OCI-LY1 (cell line): ENCODE data around the gene SMAD4.

ENCODE experiments used
- H2AFZ ChIP-seq: fragments of 200-600 bp; sonication (generic), shearing (Covaris generic); 2 replicates; pipeline ENCODE4 v1.6.0; 2014; ENCODE audit warnings: antibody characterized with exemption, mild to moderate bottlenecking, low read length
- H3F3A ChIP-seq: fragments of 200-600 bp; sonication (generic), shearing (Covaris generic); 2 replicates; pipeline ENCODE4 v1.6.0; 2014; ENCODE audit warnings: mild to moderate bottlenecking, antibody characterized with exemption, low read length, moderate library complexity; ENCODE audit not compliant: insufficient read depth
- H3K27ac ChIP-seq: fragments of 200-600 bp; sonication (generic); 2 replicates; pipeline ENCODE4 v1.5.1; 2014; ENCODE audit warnings: low read length, mixed run types, mild to moderate bottlenecking, low read depth; ENCODE audit not compliant: poor library complexity, severe bottlenecking
- H3K27me3 ChIP-seq: fragments of 200-600 bp; sonication (generic); 2 replicates; pipeline ENCODE4 v1.6.0; 2014; ENCODE audit warnings: antibody characterized with exemption, mild to moderate bottlenecking, low read length, moderate library complexity; ENCODE audit not compliant: insufficient read depth
- H3K36me3 ChIP-seq: fragments of 200-600 bp; sonication (generic); 2 replicates; pipeline ENCODE4 v1.6.1; 2014; ENCODE audit warnings: mild to moderate bottlenecking, antibody characterized with exemption, low read length, moderate library complexity, mixed read lengths; ENCODE audit not compliant: insufficient read depth
- H3K4me1 ChIP-seq: fragments of 200-600 bp; sonication (generic); 2 replicates; pipeline ENCODE4 v1.5.1; 2014; ENCODE audit warnings: mild to moderate bottlenecking, low read length, moderate library complexity; ENCODE audit not compliant: insufficient read depth, severe bottlenecking
- H3K4me2 ChIP-seq: fragments of 200-600 bp; sonication (generic), shearing (Covaris generic); 2 replicates; pipeline ENCODE4 v1.6.1; 2014; ENCODE audit warnings: low read length
- H3K4me3 ChIP-seq: fragments of 200-600 bp; sonication (generic); 2 replicates; pipeline ENCODE4 v1.5.1; 2014; ENCODE audit warnings: low read length, low read depth, mild to moderate bottlenecking, mixed read lengths; ENCODE audit not compliant: poor library complexity, severe bottlenecking
- H3K79me2 ChIP-seq: fragments of 200-600 bp; shearing (Covaris generic); 2 replicates; pipeline ENCODE4 v1.6.1; 2016; ENCODE audit warnings: mixed run types, low read length, mixed read lengths; ENCODE audit not compliant: insufficient read depth
- H3K9ac ChIP-seq: fragments of 200-600 bp; sonication (generic), shearing (Covaris generic); 2 replicates; pipeline ENCODE4 v1.6.1; 2014; ENCODE audit warnings: mild to moderate bottlenecking, low read length, mixed read lengths
- H3K9me2 ChIP-seq: fragments of 200-600 bp; sonication (generic), shearing (Covaris generic); 2 replicates; pipeline ENCODE4 v1.6.1; 2014; ENCODE audit warnings: low read depth, mild to moderate bottlenecking, low read length, mixed read lengths
- H3K9me3 ChIP-seq: fragments of 200-600 bp; shearing (Covaris generic); 2 replicates; pipeline ENCODE4 v1.6.1; 2014; ENCODE audit warnings: low read length, mixed read lengths
- H4K20me1 ChIP-seq: fragments of 200-600 bp; sonication (generic), shearing (Covaris generic); 2 replicates; pipeline ENCODE4 v1.6.0; 2016; ENCODE audit warnings: mild to moderate bottlenecking, low read length; ENCODE audit not compliant: insufficient read depth
- EZH2 ChIP-seq: fragments of 200-600 bp; sonication (generic), shearing (Covaris generic); IDR thresholded peaks from 2 replicates; pipeline ENCODE4 v1.8.0; 2017; ENCODE audit warnings: borderline replicate concordance, mixed run types, mild to moderate bottlenecking, antibody characterized with exemption, low read length, moderate library complexity, mixed read lengths
- TF ChIP-seq, protein P1 (sequence below): fragments of 200-600 bp; sonication (generic), shearing (Covaris generic); IDR thresholded peaks from 2 replicates; pipeline ENCODE4 v1.5.1; 2017; ENCODE audit warnings: mild to moderate bottlenecking, antibody characterized with exemption, low read length, moderate library complexity, mixed read lengths

The SMAD4 gene

GRCh38 chr18:51123046-51123395, 93.0 kb downstream of the SMAD4 start:
- no peaks in the 10 kb centered on the region; the same call in 1 of the 2 replicates for H3K27me3 ChIP-seq
- H3K4me2 ChIP-seq: no peak overlapping the region
- no peaks in the 10 kb centered on the region; the same call in 1 of the 2 replicates for H3K36me3 ChIP-seq
- no peaks in the 10 kb centered on the region for H3F3A ChIP-seq
- no peaks in the 10 kb centered on the region for H3K9me3 ChIP-seq
- no peak overlapping the region for H3K27ac ChIP-seq
- no peak overlapping the region for H3K4me3 ChIP-seq
- no peaks in the 10 kb centered on the region for H3K9me2 ChIP-seq
- no peaks in the 10 kb centered on the region for H4K20me1 ChIP-seq
- H3K79me2 ChIP-seq: no peaks in the 10 kb centered on the region
- no peak for TF ChIP-seq EZH2
- TF ChIP-seq, protein P1, sequence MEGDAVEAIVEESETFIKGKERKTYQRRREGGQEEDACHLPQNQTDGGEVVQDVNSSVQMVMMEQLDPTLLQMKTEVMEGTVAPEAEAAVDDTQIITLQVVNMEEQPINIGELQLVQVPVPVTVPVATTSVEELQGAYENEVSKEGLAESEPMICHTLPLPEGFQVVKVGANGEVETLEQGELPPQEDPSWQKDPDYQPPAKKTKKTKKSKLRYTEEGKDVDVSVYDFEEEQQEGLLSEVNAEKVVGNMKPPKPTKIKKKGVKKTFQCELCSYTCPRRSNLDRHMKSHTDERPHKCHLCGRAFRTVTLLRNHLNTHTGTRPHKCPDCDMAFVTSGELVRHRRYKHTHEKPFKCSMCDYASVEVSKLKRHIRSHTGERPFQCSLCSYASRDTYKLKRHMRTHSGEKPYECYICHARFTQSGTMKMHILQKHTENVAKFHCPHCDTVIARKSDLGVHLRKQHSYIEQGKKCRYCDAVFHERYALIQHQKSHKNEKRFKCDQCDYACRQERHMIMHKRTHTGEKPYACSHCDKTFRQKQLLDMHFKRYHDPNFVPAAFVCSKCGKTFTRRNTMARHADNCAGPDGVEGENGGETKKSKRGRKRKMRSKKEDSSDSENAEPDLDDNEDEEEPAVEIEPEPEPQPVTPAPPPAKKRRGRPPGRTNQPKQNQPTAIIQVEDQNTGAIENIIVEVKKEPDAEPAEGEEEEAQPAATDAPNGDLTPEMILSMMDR: no peak
- H3K4me1 ChIP-seq: no peaks in the 10 kb centered on the region
- no peak overlapping the region for H3K9ac ChIP-seq
- no peak overlapping the region for H2AFZ ChIP-seq

- Histone ChIP-seq H3K9ac (no peak overlapping the region), H3K9me3 (no peaks in the 10 kb centered on the region), H3K9me2 (no peaks in the 10 kb centered on the region), H3F3A (no peaks in the 10 kb centered on the region), H3K36me3 (no peaks in the 10 kb centered on the region; the same call in 1 of the 2 replicates), H3K4me1 (no peaks in the 10 kb centered on the region), H3K27me3 (no peaks in the 10 kb centered on the region; the same call in 1 of the 2 replicates), H2AFZ (no peak overlapping the region), H3K27ac (no peak overlapping the region), H4K20me1 (no peaks in the 10 kb centered on the region), H3K79me2 (no peaks in the 10 kb centered on the region), H3K4me3 (no peak overlapping the region), H3K4me2 (no peak overlapping the region)
- TF ChIP-seq, protein P1: no peak
- no peak for TF ChIP-seq EZH2
Measured at GRCh38 chr18:51123481-51123880, 93.5 kb downstream of the SMAD4 start.

DNA sequence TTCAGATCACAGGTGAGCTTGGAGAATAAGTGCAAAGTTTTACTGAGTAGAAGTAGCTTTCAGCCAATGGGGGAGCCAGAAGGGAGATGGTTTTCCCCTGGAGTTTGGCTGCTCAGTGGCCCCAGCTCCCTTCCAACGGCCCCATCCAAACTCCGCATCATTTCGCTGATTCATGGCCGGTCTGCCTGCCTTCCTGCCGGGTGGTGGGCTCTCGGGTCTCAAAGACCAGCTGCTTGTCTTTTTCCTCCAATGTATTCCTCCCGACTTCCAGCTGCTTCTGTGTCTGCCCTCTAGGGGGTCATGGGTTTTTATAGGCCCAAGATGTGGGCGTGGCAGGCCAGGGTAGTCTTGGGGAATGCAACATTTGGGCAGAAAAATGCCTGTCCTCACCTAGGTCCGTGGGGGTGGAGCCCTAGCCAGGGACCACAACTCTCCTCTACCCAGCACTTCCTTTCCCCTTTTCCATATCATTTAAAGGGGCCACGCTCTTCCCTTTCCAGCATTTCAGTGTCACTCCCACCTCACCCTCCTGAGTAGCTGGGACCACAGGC, 94.0 kb downstream of the SMAD4 start:
- H3K9me3 ChIP-seq: no peaks in the 10 kb centered on the region
- H3K79me2 ChIP-seq: no peaks in the 10 kb centered on the region
- H3K9ac ChIP-seq: no peak overlapping the region
- H4K20me1 ChIP-seq: no peaks in the 10 kb centered on the region
- no peaks in the 10 kb centered on the region for H3K4me1 ChIP-seq
- no peaks in the 10 kb centered on the region; the same call in 1 of the 2 replicates for H3K36me3 ChIP-seq
- H3K4me3 ChIP-seq: no peak overlapping the region
- TF ChIP-seq, protein P1: no peak
- no peak for TF ChIP-seq EZH2
- H3F3A ChIP-seq: no peaks in the 10 kb centered on the region
- no peak overlapping the region for H3K27ac ChIP-seq
- no peaks in the 10 kb centered on the region for H3K9me2 ChIP-seq
- H2AFZ ChIP-seq: no peak overlapping the region
- H3K27me3 ChIP-seq: no peaks in the 10 kb centered on the region; the same call in 1 of the 2 replicates
- no peak overlapping the region for H3K4me2 ChIP-seq
